HG03460 (cell line): ENCODE results near the gene MAP2K5.
"Not testable (repeated sequence)": the region's sequence is repeated elsewhere in the genome, so short reads cannot be mapped to it uniquely, and the experiment has no call there.

Experiments used
- ATAC-seq: cut with Tn5 transposase; IDR thresholded peaks from one replicate; pipeline ENCODE4 v1.9.1; 2021; ENCODE audit not compliant: unreplicated experiment

Gene MAP2K5

DNA sequence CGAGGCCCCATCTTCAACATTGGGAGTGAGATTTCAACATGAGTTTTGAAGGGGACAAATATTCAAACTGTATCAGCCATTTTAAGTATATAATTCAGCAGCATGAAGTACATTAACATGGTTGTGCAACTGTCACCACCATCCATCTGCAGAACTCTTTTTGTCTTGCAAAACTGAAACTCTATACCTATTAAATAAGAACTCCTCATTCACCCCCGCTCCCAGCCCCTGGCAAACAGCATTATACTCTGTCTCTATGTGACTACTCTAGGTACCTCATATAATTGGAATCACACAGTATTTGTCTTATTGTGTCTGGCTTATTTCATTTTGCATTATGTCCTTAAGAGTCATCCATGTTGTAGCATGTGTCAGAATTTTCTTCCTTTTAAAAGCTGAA lies 110.1 kb downstream of the MAP2K5 start:
- ATAC-seq = no peak

DNA sequence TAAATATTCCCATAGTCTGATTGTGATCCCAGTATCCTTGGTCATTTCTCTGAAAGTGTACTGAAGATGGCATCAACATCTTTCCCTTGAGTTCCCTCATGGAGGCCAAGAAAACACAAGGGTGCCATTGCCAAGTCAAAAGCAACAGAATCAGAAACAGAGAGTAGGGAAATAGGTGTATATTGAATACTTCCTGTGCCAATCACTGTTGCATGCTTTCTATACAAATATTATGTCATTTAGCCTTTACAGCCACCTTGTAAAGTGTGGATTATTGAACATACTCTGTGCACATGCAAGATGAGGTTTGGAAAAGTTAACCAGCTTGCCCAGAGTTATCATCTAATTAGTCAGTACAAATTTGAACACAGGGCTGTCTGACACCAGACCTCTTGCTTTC lies 117.9 kb downstream of the MAP2K5 start:
- no peak for ATAC-seq

DNA sequence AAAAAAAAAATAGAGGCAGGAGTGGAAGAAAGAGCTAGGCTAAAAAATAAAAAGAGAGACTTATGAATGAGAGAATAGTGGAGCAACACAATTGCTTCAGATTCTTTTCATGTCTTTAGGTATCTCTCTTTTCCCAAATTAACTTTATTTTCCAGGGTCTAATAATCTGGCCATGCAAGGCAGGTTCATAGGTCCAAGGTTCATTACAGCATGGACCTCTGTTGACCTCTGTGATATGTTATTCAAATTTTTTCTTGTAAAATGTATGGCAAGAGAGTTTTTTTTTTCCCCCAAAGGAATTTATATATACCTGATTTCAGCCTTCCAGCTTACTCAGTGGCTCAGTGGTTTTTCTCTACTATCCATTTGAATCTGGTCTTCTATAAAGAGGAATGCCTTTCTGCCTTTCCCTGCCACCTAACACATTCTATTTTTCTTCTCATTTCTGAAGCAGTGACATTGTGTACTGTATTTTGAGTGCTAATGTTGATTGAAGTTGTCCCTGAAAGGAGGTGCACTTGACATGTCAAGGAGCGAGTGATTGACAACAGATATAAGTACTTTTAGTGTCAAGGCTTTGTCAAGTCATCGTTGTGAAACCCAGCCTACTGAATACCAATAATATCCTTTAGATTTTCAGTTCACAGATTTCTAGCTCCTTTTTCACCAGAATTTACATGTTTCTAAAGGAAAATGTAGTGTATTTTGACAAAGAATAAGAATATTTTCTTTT lies 118.5 kb downstream of the MAP2K5 start:
- ATAC-seq = no peak

DNA sequence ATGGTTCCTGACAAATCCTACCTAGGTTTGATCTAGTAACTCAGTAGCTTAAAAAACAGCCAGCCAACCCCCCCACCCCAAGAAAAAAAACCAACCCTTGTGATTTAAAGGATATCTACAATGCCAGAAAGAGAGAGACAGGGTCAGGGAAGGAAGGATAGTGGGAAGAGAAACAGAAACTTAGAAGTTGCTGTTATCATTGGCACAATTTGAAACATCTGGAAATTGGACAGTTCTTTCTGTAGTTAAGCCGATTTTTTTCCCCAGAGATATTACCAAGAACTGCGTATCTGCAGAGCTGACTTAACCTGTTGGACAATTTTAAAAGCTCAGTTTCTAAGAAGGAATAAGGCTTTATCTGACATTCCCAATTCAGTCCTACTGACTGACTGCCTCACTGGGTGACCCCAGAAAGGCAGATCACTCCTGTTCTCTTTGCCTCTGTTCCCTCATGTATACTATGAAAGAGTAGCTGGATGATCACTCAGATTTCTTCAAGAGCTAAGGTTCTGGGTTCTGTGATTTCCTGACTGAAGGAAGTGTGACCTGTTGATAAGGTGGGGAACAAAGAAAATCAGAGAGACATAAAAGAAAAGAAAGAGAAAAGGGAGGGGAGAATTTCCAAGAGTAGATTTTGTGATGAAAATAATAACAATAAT lies 128.3 kb downstream of the MAP2K5 start:
- no peak for ATAC-seq

DNA sequence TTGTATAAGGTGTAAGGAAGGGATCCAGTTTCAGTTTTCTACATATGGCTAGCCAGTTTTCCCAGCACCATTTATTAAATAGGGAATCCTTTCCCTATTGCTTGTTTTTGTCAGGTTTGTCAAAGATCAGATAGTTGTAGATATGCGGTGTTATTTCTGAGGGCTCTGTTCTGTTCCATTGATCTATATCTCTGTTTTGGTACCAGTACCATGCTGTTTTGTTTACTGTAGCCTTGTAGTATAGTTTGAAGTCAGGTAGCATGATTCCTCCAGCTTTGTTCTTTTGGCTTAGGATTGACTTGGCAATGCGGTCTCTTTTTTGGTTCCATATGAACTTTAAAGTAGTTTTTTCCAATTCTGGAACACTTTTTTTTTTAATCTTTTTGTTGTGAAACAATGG lies 130.3 kb downstream of the MAP2K5 start:
- not testable (repeated sequence) for ATAC-seq

DNA sequence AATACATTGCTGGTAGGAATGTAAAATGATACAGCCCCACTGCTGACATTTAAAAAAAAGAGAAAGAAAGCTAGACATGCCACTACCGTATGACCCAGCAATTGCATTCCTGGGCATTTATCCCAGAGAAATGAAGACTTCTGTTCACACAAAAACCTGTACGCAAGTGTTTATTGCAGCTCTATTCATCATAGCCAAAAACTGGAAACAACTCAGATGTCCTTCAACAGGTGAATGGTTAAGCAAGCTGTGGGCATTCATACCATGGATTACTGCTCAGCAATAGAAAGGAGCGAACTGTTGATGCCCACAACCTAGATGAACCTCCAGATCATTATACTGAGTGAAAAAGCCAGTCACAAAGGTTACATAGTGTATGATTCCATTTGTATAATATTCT lies 132.5 kb downstream of the MAP2K5 start:
- ATAC-seq = no peak

DNA sequence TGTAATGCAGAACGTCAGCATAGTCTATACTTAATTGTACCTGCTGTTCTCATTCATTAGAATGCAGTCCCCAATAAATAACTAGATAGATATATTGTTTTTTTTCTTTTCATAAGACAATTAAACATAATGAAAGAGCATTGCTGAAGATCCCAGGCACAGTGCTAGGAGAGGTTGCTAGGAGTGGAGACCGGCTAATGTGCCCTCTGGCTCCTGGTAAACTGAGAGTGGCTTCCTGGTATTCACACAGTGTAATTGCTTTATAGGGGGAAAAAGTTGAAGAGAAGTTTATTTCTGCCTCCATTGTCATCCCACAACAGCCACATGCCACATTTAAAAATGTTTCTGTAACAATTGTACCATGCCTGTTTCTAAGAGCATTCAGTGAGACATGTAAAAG lies 135.6 kb downstream of the MAP2K5 start:
- no peak for ATAC-seq

DNA sequence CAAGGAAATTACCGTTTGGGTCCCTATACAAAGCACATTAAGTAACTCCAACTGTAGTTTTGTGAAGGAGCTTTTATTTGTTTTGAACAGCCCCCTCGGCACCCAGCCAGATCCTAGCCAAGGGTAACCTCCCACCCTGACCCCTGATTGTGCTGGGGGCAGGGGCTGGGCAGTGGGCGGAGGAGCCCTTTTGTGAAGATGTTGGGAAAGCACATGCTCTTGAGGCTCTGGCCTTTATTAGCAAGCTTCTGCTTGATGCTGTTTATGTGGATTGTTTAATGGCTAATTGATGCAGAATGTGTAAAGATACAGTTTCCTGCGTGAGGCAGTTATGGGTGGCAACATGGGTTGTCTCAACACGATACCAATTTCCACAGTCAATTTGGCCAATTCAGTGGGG lies 136.5 kb downstream of the MAP2K5 start:
- no peak for ATAC-seq

DNA sequence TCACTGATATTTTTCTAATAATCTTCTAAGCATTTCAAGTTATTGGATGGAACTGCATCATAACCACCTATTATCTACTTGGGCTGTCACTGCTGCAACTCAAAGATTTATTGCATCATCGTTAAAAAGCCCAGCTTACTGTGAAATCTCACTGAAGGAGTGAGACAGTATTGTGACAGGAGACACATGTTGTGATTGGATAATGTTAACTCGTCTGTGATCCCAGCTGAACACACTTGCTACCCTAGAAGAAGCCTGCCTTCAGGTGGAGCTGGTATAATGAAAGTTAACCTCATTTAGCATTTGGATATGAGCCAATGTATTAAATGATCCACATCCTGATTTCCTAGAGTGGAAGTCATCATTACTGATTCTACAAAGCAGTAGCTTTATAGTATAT lies 138.1 kb downstream of the MAP2K5 start:
- no peak for ATAC-seq

DNA sequence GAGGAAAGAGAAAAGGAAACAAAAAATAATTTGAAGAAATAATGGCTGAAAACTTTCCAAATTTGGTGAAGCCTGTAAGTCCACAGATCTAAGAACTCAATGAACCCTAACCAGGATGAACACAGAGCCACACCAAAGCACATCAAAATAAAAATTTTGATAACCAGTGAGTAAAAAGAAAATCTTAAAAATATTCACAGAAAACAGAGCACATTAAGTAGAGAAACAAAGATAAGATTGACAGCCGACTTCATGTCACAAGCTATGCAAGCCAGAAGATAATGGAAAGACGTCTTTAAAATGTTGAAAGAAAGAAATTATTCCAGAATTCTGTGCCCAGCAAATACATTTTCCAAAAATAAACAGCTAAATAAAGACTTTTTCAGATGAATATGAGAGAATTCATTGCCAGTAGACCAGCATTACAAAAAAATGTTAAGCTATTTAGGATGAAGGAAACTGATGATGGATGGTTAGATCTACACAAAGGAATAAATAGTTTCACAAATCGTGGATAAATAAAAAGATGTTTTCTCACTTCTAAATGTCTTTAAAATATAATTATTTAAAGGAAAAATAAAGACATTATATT lies 142.6 kb downstream of the MAP2K5 start:
- no peak for ATAC-seq

DNA sequence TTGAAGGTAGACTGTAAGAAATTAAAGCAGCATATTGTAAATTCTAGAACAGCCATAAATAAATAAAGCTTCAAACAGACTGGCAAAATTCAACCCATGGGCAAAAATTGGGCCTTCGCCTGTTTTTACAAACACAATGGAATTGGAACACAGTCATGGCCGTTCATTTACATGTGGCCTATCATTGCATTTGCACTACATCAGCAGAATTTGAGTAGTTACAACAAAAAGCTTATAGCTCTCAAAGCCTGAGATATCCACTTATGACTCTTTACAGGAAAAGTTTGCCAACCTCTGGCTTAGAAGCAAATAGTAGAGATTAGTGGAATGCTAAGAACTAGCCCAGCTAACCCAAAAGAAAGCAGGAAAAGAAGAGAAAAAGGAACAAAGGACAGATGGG lies 143.2 kb downstream of the MAP2K5 start:
- ATAC-seq = no peak

DNA sequence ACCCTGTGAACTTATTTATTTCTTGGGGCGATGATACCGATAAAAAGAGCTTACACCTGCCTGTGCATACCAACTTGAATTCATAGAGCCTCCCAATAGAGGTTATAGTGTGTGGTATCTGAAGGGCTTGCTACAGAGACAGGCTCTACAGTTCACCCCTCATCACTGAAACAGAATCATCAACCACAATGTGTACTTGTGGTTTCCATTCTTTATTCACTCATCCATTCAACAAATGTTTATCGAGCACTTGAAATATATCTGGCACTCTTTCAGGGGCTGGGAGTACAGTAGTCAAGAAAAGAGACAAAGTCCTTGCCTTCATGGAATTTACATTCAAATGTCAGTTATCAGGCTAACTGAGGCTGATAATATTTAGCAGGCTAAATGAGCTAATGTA lies 148.4 kb downstream of the MAP2K5 start:
- no peak for ATAC-seq

DNA sequence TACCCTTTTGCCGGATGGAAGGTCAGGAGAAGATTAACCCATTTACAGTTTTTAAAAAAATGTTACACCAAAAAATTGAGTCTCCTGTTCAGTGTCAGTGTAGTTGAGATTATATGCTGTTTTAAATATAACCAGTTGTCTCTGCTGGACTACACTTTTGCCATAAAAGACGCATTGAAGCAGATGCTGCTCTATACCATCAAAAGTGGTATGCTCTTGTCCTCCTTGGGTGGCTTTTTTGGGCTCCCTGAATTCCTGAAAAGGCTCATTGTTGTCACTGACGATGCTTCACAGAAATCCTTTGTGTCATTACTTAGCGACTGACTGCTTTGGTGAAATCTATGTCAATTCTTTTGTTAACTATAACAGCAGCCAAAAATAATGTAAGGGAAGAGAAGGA lies 148.9 kb downstream of the MAP2K5 start:
- no peak for ATAC-seq

DNA sequence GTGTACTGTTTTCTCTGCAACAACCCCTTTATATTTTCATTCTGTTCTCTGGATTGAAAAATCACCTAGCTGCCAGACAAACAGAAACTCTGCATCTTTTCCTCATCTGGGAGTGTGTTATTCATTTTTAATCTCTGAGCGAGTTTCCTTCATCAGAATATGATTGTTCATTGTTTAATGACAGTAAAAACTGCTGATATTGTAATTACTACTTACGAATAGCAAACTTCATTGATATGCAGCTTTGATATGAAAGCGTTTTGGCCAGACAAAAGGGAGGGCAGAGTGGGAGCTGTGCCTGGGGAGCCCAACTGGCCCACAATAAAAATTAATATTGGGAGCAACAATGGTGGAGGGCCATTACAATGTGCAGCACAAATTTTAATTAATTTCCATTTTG lies 150.1 kb downstream of the MAP2K5 start:
- no peak for ATAC-seq

DNA sequence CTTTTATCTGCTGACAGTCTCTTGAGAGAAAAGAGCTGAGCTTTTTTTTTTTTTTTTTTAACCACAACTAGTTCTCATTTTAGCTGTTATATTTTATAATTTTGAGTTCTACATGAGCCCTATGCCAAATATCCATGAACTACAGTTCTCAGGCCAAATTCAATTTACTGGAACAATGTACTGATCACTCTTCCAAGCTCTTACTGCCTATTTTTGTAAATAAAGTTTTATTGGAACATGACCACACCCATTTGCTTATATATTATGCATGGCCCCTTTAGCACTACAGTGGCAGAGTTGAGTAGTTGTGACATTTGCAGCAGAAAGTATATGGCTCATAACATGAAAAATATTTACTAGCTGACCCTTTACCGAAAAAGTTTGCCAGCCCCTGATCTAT lies 153.6 kb downstream of the MAP2K5 start:
- no peak for ATAC-seq

DNA sequence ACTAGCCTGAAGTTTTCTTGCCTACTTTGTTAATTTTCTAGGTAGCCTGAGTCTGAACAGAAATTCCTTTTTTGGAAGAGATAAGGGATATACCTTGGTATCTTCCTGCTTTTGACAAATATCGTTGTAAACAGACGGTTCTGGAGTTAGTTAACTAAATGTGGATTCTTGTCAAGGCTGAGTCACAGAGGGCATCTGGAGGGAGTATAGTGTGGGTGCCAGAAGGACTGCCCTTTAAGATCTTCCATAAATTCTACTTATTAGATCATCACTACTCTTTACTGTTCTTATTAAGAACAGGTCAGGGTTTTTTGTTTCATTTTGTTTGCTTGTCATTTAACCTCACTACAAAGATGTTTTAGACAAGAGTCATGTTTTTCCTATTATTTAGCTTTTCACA lies 157.5 kb downstream of the MAP2K5 start:
- ATAC-seq = no peak

DNA sequence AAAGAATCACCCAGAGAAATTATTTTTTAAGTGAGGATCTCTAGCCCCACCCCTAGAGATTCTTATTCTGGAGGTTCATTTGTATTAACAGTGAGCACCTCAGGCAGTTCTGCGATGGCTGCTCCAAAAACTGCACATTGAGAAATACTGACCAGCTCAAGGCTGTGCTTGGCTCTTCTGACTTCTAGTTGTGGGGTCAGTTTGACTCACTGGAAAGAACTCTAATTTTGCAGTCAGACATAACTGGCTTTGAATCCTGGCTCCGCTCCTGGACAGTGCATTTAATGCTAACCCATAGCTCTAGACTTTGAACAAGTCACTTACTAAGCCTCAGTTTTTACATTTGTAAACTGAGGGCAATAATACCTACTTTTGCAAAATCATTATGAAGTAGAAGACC lies 159.2 kb downstream of the MAP2K5 start:
- ATAC-seq = no peak

DNA sequence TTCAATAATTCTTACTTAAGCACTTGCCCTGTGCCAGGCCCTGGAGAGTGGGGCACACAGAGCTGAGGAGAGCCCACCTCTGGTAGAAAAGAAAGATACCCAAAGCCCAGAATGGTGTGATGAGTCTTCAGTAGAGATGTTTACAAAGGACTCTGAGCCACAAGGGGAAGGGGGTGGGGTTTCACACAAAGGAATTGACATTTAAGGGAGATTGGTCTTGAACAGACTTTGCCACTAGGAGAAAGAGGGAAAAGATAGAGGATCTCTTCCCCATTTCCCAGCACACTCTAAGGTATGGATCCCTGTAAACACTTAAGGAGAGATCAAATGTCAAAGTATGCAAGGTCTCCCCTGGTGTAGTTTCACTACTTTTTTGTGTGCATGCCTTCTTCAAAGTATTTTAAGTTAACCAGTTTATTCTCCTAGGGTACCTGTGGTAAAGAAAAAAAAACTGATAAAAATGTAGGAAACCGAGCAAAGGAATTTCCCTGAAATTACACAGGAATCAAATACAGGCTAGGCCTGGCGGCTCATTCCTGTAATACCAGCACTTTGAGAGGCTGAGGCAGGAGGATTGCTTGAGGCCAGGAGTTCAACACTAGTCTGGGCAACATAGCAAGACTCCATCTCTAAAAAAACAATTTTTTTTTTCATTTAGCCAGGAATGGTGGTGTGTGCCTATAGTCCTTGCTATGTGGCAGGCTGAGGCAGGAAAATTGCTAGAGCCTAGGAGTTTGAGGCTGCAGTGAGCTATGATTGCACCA lies 165.2 kb downstream of the MAP2K5 start:
- ATAC-seq = no peak

DNA sequence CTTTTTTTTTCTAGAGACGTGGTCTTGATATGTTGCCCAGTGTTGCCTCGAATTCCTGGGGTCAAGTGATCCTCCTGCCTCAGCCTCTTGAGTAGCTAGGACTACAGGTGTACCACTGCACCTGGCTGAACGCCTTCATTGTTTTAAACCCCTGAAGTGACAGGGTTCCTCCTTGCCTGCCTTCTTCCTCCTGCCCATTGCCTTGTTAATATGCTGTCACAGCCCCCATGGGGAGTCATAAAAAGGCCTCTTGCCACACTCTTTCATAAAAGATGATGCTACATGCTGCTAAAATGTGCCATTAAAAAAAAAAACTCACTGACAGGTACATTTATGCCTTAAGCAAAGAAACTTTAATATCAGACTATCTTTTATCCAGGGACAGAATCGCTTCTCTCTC lies 166.0 kb downstream of the MAP2K5 start:
- no peak for ATAC-seq

DNA sequence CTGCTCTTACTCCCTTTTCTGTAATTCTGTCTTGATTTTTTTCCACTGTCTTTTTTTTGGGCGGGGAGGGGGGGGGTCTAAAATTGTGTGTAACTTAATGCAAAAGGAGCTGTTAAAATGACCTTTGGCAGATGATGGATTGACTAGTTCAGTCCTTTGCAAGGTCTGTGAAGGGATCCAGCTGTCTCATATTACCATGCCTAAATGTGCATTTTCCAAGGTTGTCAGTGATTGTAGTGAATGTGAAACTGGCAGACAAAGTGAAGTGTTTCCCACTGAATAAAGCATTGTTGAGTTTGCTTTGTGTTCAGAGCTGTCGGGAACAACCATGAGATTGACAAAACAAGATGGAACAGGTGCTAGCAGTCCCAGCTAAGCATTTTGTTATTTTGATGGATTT lies 172.7 kb downstream of the MAP2K5 start:
- ATAC-seq = no peak

DNA sequence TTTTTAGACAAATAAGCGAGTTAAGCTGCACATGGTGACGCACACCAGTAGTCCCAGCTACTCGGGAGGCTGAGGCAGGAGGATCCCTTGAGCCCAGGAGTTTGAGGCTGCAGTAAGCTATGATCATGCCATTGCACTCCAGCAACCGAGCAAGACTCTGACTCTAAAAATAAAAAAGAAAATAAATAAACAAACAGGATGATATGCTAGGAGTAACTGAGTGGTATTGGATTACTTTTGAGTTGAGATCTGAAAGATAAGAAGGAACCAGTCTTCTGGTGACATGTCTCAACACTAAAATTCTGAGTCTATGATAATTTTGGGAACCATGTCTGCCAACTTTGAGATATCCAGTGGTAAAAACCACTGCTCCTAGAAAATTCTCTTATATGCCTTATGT lies 173.7 kb downstream of the MAP2K5 start:
- no peak for ATAC-seq

DNA sequence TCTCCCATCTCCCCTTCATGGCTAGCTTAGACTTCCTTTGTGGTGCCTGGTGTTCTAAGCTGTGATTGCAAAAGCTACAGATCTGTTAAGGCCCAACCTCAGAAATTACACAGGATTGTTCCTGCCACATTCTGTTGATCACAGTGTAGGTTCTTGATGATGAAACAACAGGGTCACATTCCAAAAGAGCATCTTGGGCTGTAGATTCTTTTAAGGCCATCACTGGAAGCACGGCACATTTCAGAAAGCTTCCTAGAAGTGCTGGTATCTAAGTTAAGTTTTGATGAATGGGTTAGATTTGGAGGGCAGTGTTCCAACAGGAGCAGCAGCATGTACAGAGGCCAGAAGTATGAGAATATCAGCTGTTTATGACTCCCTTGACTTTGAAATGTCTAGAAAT lies 175.3 kb downstream of the MAP2K5 start:
- ATAC-seq = no peak
